ENCODE measurements around the gene DHX35. TPM values are rescaled to one million over a fixed set of nuclear protein-coding genes. Genes with fewer than 3 reads are reported as not detected.

DHX35 gene
- total and polyA plus RNA-seq, 10 of the 15 experiments (the other 5 are each of a cell fraction or from before 2014, with no cell fraction given): 4.3 to 21.6 (median 14.9) TPM

DNA sequence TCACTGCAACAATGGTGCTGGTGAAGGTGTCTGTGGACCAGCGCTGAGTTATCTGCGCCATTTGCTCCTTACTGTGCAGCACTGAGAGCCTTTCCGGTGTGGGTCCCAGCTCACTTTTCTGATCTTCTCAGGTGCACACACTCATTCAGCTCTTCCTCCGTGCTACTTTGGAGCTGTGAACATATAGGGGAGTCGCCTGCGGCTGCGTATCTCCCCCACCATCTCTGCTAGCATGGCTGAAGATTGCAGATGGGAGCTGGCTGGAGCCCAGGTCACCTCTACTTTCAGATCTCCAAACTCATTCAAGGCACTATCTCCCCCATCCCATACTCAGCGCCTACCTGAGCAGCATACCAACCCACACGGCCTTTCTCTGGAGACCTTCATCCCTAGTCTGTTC, 96.9 kb downstream of the DHX35 start (continued):
- TF ChIP-seq, protein P1, sequence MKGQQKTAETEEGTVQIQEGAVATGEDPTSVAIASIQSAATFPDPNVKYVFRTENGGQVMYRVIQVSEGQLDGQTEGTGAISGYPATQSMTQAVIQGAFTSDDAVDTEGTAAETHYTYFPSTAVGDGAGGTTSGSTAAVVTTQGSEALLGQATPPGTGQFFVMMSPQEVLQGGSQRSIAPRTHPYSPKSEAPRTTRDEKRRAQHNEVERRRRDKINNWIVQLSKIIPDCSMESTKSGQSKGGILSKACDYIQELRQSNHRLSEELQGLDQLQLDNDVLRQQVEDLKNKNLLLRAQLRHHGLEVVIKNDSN (IDR thresholded peaks at IDR 0.05; ENCODE audit: borderline replicate concordance, extremely low read length, insufficient read depth, low read depth, low read length): no peak
- TF ChIP-seq, protein P2, sequence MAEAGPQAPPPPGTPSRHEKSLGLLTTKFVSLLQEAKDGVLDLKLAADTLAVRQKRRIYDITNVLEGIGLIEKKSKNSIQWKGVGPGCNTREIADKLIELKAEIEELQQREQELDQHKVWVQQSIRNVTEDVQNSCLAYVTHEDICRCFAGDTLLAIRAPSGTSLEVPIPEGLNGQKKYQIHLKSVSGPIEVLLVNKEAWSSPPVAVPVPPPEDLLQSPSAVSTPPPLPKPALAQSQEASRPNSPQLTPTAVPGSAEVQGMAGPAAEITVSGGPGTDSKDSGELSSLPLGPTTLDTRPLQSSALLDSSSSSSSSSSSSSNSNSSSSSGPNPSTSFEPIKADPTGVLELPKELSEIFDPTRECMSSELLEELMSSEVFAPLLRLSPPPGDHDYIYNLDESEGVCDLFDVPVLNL (IDR thresholded peaks at IDR 0.05; ENCODE audit: low read depth, low read length): no peak
- TF ChIP-seq ASH2L (IDR thresholded peaks at IDR 0.05; ENCODE audit: borderline replicate concordance, low read depth): no peak

DNA sequence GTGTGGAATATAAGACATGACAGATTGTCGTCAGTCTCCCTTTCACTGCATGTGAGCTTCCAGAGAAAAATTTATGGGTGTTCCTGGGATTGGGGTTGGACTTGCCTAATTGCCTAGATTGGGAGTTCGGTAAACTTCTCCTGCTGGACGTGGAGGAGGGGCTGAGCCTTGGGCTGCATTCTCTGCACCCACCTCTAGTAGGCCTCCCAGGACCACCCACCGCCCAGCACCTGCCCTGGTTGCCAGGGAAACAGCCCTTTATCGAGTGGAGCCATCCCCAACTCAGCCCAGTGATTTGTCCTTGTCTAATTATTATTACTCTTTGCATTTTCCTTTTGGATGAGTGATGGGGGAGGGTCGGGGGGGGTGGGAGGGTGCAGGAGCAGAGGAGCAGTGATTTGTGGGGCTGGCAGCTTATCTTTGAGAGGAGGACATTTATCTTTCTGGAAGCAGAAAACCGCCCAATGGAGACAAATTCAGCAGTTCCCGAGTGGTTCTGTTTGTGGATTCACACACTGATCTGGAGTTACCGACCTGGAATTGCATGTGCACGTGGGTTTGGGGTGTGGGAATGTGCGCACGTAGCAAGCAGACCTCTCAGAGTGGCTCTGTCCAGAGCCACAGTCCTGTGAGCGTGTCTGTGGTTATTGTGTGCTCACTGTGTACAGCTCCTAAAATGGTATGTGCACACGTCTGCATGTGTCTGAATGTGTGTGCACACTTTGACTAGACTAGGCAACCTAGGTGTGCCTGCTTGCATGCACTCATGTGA, 104.5 kb downstream of the DHX35 start:
- Histone ChIP-seq H3K27ac (ENCODE audit: control insufficient read depth, insufficient read depth) (no peak overlapping the region), H3K9ac (ENCODE audit: control insufficient read depth, insufficient read depth, low read length) (no peak overlapping the region), H3K27me3 (replicated peaks in 1 of 2; ENCODE audit: control insufficient read depth in 2 of 2, insufficient read depth in 2 of 2, low read length in 1 of 2) (peaks cover 0 to 3% of the 10 kb centered on the region in 2 experiments; a peak in 2 of 4 replicates), H4K20me1 (ENCODE audit: control insufficient read depth, insufficient read depth) (no peaks in the 10 kb centered on the region), H3K4me3 (no peak overlapping the region), H3K9me3 (replicated peaks; ENCODE audit: control insufficient read depth, insufficient read depth, low read length) (no peaks in the 10 kb centered on the region; the same call in 2 of the 3 replicates), H2AFZ (ENCODE audit: control insufficient read depth, low read depth, low read length) (no peak overlapping the region), H3K4me1 (ENCODE audit: control insufficient read depth, insufficient read depth, low read length) (no peaks in the 10 kb centered on the region), H3K4me2 (ENCODE audit: control insufficient read depth, insufficient read depth) (no peak overlapping the region), H3K36me3 (ENCODE audit: control insufficient read depth in 2 of 2, insufficient read depth in 2 of 2, low read length in 1 of 2) (no peaks in the 10 kb centered on the region), H3K79me2 (ENCODE audit: control insufficient read depth, insufficient read depth, low read length) (no peaks in the 10 kb centered on the region)
- CTCF ChIA-PET: interaction anchor here (1.0 to 3.1 kb wide), 4 partner anchors 12 to 17 kb away, joined by 3 to 12 read pairs (median 4); no protein-coding TSS in a partner anchor
- BruUV-seq (replicated peaks): no TSS peak
- intact Hi-C loops (cut with micrococcal nuclease; ENCODE audit: unreplicated experiment) (no loop called here), in situ Hi-C loops (cut with MboI) (no loop called here)
- FAIRE-seq (no peak), DNase-seq (ENCODE audit: low read depth, low spot score) (no peak), ATAC-seq (no peak)
- SMC1A ChIA-PET (ENCODE audit: uncharacterized antibody, unreplicated experiment): interaction anchor here (1.2 to 2.3 kb wide), 2 partner anchors 15 to 16 kb away, joined by 3 to 7 read pairs; no protein-coding TSS in a partner anchor
- POLR2A ChIA-PET: no interaction called here
- RAD21 ChIA-PET (ENCODE audit: unreplicated experiment): interaction anchor here (0.6 kb wide), 1 partner anchor 224 kb away, joined by 3 read pairs; no protein-coding TSS in a partner anchor
- 28% methylated on average over 14 of the region's 14 CpGs for WGBS (ENCODE audit: insufficient coverage, insufficient replicate concordance, low lambda C conversion rate, missing lambda C conversion rate)
- TF ChIP-seq SMC3 (IDR thresholded peaks at IDR 0.05; ENCODE audit: borderline replicate concordance, low read length) (no peak), BMI1 (IDR thresholded peaks at IDR 0.05; ENCODE audit: borderline replicate concordance) (no peak), ZNF217 (IDR thresholded peaks at IDR 0.05) (no peak), YBX1 (IDR thresholded peaks at IDR 0.05) (no peak), ZZZ3 (IDR thresholded peaks at IDR 0.05; ENCODE audit: control insufficient read depth, insufficient read length, low read depth) (no peak), EP300 (IDR thresholded peaks at IDR 0.05; ENCODE audit: borderline replicate concordance in 1 of 2, control insufficient read depth in 1 of 2, low read depth in 2 of 2, low read length in 2 of 2) (no peak), ZNF622 (IDR thresholded peaks at IDR 0.05) (no peak)
- TF ChIP-seq, protein P3, sequence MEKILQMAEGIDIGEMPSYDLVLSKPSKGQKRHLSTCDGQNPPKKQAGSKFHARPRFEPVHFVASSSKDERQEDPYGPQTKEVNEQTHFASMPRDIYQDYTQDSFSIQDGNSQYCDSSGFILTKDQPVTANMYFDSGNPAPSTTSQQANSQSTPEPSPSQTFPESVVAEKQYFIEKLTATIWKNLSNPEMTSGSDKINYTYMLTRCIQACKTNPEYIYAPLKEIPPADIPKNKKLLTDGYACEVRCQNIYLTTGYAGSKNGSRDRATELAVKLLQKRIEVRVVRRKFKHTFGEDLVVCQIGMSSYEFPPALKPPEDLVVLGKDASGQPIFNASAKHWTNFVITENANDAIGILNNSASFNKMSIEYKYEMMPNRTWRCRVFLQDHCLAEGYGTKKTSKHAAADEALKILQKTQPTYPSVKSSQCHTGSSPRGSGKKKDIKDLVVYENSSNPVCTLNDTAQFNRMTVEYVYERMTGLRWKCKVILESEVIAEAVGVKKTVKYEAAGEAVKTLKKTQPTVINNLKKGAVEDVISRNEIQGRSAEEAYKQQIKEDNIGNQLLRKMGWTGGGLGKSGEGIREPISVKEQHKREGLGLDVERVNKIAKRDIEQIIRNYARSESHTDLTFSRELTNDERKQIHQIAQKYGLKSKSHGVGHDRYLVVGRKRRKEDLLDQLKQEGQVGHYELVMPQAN (conservative IDR thresholded peaks at IDR 0.05): no peak
- TF ChIP-seq, protein P4, sequence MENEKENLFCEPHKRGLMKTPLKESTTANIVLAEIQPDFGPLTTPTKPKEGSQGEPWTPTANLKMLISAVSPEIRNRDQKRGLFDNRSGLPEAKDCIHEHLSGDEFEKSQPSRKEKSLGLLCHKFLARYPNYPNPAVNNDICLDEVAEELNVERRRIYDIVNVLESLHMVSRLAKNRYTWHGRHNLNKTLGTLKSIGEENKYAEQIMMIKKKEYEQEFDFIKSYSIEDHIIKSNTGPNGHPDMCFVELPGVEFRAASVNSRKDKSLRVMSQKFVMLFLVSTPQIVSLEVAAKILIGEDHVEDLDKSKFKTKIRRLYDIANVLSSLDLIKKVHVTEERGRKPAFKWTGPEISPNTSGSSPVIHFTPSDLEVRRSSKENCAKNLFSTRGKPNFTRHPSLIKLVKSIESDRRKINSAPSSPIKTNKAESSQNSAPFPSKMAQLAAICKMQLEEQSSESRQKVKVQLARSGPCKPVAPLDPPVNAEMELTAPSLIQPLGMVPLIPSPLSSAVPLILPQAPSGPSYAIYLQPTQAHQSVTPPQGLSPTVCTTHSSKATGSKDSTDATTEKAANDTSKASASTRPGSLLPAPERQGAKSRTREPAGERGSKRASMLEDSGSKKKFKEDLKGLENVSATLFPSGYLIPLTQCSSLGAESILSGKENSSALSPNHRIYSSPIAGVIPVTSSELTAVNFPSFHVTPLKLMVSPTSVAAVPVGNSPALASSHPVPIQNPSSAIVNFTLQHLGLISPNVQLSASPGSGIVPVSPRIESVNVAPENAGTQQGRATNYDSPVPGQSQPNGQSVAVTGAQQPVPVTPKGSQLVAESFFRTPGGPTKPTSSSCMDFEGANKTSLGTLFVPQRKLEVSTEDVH (IDR thresholded peaks at IDR 0.05; ENCODE audit: low read depth, partially characterized antibody): no peak
- TF ChIP-seq, protein P2 (IDR thresholded peaks at IDR 0.05; ENCODE audit: low read depth, low read length): no peak
